Hematopoietic multipotent progenitor cell treated with erythropoietin and hydrocortisone succinate and interleukin-3 and kit ligand, for 6 days (in vitro differentiated cells): ENCODE results near the gene MRPL22.
"Not testable (repeated sequence)": the region's sequence is repeated elsewhere in the genome, so short reads cannot be mapped to it uniquely, and the experiment has no call there.

ENCODE experiments used
- DNase-seq: peaks from one replicate; pipeline ENCODE4 v3.0.0-alpha.2; 2015

The MRPL22 gene

DNA sequence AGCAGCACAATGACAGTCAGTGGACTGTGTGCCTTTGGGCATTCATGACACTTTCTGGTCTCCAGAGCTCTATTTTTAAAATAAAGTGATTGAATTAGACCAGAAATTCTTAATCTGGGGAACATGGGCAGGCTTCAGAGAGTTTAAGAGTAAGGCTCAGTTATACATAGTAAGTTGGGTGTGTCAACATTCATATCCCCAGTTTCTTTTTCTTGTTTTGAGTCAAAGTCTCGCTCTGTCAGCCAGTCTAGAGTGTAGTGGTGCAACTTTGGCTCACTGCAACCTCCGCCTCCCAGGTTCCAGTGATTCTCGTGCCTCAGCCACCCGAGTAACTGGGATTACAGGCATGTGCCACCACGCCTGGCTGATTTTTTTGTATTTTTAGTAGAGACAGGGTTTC lies 59.0 kb downstream of the MRPL22 start:
- no peak for DNase-seq

DNA sequence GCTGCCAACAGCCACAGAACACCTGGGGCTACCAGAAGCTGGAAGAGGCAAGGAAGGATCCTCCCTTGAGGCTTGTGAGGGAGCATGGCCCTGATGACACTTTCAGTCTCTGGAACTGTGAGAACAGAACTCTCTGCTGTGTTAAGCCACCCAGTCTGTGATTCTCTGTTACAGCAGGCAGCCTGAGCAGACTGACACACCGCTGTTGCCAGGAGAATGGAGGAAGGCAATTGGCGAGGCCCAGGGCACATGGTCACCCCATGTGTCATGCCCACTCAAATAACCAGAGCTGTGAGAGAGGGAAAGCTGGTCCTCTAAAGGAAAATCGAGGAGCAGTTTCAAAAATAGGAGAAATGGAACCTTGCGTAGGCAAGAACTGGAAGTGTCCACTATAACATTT lies 60.6 kb downstream of the MRPL22 start:
- DNase-seq: no peak

DNA sequence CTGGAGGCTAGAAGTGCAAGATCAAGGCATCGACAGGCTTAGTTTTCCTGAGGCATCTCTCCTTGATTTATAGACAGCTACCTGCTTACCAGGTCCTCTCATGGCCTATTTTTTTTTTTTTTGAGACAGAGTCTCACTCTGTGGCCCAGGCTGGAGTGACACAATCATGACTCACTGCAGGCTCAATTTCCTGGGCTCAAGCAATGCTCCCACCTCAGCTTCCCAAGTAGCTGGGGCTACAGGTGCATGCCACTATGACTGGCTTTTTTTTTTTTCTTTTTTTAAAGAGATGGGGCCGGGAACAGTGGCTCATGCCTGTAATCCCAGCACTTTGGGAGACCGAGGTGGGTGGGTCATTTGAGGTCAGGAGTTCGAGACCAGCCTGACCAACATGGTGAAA lies 61.8 kb downstream of the MRPL22 start:
- DNase-seq: not testable (repeated sequence)

DNA sequence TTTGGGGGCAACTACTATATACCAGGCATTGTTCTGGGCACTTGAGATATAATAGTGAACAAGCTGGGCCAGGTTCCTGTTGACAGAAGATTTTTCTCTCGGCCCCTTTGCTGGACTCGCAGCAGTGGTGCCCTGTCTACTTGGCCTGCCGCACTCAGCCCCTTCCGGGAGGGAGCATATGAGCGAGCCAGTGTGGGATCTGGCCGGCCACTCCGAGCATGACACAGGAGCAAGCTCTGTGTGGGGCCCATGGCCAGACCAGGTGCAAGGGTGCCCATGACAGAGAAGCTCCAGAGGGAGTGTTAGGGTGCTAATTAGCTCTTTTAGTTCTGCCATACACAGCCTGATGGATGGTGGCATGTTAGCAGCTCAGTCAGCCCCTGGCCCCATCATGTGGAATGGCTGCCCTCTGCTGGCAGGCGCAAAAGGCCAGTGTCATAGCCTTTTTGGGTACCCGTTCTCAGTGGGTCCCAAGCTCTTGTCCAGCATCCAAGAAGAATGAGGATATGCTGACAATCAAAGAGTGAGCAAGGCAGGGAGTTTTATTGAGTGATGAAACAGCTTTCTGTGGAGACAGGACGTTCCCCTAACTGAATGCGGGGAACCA lies 63.4 kb downstream of the MRPL22 start:
- peak; percentile 62 for DNase-seq

DNA sequence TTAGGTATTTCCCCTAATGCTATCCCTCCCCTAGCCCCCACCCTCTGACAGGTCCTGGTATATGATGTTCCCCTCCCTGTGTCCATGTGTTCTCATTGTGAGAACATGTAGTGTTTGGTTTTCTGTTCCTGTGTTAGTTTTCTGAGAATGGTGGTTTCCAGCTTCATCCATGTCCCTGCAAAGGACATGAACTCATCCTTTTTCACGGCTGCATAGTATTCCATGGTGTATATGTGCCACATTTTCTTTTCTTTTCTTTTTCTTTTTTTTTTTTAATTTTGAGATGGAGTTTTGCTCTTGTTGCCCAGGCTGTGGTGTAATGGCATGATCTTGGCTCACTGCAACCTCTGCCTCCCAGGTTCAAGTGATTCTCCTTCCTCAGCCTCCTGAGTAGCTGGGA lies 65.4 kb downstream of the MRPL22 start:
- not testable (repeated sequence) for DNase-seq

DNA sequence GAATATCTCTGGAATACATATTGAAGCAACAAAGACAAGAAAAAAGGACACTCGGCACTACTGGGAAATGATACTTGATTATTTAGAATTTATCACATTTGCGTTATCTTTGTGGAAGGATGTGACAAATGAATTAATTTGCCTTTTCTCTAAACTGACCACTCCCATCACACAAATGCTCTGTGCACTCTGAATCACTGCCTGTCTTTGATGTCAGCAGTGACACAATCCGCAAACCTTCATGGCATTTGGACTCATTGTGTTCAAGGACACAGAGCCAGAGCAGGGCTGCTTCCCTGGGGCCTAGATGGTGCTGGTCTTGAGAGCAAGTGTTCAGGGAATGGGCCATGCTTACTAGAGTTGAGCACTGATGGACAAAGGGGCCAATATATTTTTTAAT lies 67.8 kb downstream of the MRPL22 start:
- DNase-seq: no peak

DNA sequence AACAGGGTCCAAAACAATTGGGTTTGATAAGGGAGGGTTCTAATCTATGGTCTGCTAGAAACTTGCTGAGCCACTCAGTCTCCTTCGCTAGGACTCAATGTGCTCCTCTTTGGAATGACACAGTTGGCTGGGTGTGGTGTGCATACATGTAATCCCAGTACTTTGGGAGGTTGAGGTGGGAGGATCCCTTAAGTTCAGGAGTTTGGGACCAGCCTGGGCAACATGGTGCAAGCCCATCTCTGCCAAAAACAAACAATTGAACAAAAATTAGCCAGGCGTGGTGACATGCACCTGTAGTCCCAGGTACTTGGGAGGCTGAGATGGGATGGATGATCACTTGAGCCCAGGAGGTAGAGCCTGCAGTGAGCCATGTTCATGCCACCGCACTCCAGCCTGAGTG lies 70.0 kb downstream of the MRPL22 start:
- no peak for DNase-seq

DNA sequence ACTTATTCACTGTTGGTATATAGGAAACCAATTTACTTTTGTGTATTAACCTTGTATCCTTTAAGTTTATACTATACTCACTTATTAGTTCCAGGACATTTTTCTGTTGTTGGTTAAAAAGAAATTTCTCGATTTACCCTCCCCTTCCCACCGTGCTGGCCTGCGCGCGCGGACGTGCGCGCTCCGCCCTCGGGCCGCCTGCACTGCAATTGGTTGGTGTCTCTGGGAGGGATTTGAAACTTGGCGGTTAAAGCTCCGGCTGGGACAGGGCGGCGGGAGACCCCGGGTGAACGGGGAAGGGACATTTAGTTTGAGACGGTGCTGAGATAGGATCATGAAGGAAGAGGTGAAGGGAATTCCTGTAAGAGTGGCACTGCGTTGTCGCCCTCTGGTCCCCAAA lies 72.7 kb downstream of the MRPL22 start, which contains the start of gene KIF4B:
Gene KIF4B (plus strand): TSS at position 230 of the 400 bp plus-strand sequence. CDS start 105 bp downstream, at position 335.
- no peak for DNase-seq

DNA sequence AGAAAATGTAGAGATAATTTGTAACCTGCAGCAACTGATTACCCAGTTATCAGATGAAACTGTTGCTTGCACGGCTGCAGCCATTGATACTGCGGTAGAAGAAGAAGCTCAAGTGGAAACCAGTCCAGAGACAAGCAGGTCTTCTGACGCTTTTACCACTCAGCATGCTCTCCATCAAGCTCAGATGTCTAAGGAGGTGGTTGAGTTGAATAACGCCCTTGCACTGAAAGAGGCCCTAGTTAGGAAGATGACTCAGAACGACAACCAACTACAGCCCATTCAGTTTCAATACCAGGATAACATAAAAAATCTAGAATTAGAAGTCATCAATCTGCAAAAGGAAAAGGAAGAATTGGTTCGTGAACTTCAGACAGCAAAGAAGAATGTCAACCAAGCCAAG lies 74.4 kb downstream of the MRPL22 start:
- no peak for DNase-seq

DNA sequence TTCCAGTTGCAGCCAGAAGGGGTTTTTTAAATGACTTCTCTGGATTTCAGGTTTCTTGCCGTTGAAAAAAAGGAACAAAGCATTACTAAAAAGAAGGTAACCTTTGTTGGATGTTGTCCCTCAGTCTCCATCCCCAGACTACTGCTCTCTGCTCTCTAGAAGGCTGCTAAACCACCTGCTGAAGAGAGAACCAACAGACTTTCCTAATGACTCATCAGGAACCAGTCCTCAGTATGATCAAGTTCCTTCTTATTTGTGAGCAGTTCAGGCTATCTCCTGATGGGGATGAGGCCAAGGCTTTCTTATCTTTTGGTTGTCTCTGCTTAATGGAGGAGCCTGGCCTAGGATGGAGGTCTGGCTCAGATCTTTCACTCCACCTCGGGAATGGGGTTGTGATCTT lies 76.7 kb downstream of the MRPL22 start:
- peak; percentile 53 for DNase-seq
